Ovary (tissue), 3 donors: ENCODE measurements around the gene GADD45A.

ENCODE experiments used
- CTCF ChIP-seq, 3 donors: fragments of 450-650 bp in 2 of 3; fragments of 200-600 bp in 1 of 3; IDR thresholded peaks; one replicate each; pipeline versions ENCODE4 v1.5.1 to v1.8.0; 2016 to 2022; ENCODE audit warnings: antibody characterized with exemption in 3 of 3, mild to moderate bottlenecking in 1 of 3
- EP300 ChIP-seq: sonication (generic); formaldehyde crosslinking; IDR thresholded peaks from one replicate; pipeline ENCODE4 v1.6.1; 2017; ENCODE audit warnings: antibody characterized with exemption
- POLR2A ChIP-seq: fragments of 450-650 bp; IDR thresholded peaks from one replicate; pipeline ENCODE4 v1.6.1; 2017; ENCODE audit warnings: antibody characterized with exemption, mild to moderate bottlenecking, moderate library complexity
- donor health status: DM: no; HTN: no; CAD: no.

- TF ChIP-seq CTCF (IDR thresholded peaks at IDR 0.05) (no peak), EP300 (no peak), POLR2A (no peak)
Observed at GRCh38 chr1:67711855-67712212, 26.8 kb downstream of the GADD45A start.
